DOHH2 (cell line): ENCODE results near the gene SORBS1.

Experiments used
- H3F3A ChIP-seq: fragments of 200-600 bp; sonication (generic), shearing (Covaris generic); 2 replicates; pipeline ENCODE4 v1.6.0; 2016; ENCODE audit warnings: antibody characterized with exemption, mild to moderate bottlenecking; ENCODE audit not compliant: control insufficient read depth, insufficient read depth
- H3K27ac ChIP-seq: fragments of 200-600 bp; sonication (generic); 2 replicates; pipeline ENCODE4 v1.5.1; 2014; ENCODE audit warnings: low read depth, mild to moderate bottlenecking, low read length, moderate library complexity
- H3K27me3 ChIP-seq: fragments of 200-600 bp; sonication (generic); 2 replicates; pipeline ENCODE4 v1.6.1; 2014; ENCODE audit warnings: mild to moderate bottlenecking, low read length, mixed read lengths; ENCODE audit not compliant: control insufficient read depth
- H3K36me3 ChIP-seq: fragments of 200-600 bp; sonication (generic); 2 replicates; pipeline ENCODE4 v1.6.1; 2014; ENCODE audit warnings: mild to moderate bottlenecking, low read length, moderate library complexity, mixed read lengths; ENCODE audit not compliant: control insufficient read depth
- H3K4me1 ChIP-seq: fragments of 200-600 bp; sonication (generic); 2 replicates; pipeline ENCODE4 v1.6.1; 2014; ENCODE audit warnings: mild to moderate bottlenecking, low read length, mixed read lengths; ENCODE audit not compliant: control insufficient read depth
- H3K4me2 ChIP-seq: fragments of 200-600 bp; sonication (generic); 2 replicates; pipeline ENCODE4 v1.6.0; 2014; ENCODE audit warnings: mild to moderate bottlenecking, low read length, moderate library complexity
- H3K4me3 ChIP-seq: fragments of 200-600 bp; sonication (generic); 2 replicates; pipeline ENCODE4 v1.5.1; 2014; ENCODE audit warnings: mild to moderate bottlenecking, low read length, mixed read lengths
- H3K79me2 ChIP-seq: fragments of 200-600 bp; sonication (generic); 2 replicates; pipeline ENCODE4 v1.6.1; 2014; ENCODE audit warnings: mild to moderate bottlenecking, low read length, mixed read lengths; ENCODE audit not compliant: control insufficient read depth
- H3K9me2 ChIP-seq: fragments of 200-600 bp; sonication (generic); replicated peaks from 2 replicates; pipeline ENCODE4 v1.6.1; 2014; ENCODE audit warnings: mild to moderate bottlenecking, low read length, mixed read lengths; ENCODE audit not compliant: control insufficient read depth
- H3K9me3 ChIP-seq: fragments of 200-600 bp; sonication (generic); 2 replicates; pipeline ENCODE4 v1.6.1; 2014; ENCODE audit warnings: antibody characterized with exemption, low read length, mixed read lengths; ENCODE audit not compliant: control insufficient read depth, insufficient read depth
- H4K20me1 ChIP-seq: fragments of 200-600 bp; sonication (generic); 2 replicates; pipeline ENCODE4 v1.6.0; 2014; ENCODE audit warnings: low read depth, mild to moderate bottlenecking, antibody characterized with exemption, low read length, moderate library complexity; ENCODE audit not compliant: control insufficient read depth, insufficient read depth
- CTCF ChIP-seq: fragments of 200-600 bp; sonication (generic); IDR thresholded peaks from one replicate; pipeline ENCODE4 v1.5.1; 2014; ENCODE audit warnings: antibody characterized with exemption, mild to moderate bottlenecking, low read depth, low read length; ENCODE audit not compliant: poor library complexity, severe bottlenecking
- EZH2phosphoT487 ChIP-seq: fragments of 200-600 bp; sonication (generic); IDR thresholded peaks from 2 replicates; pipeline ENCODE4 v1.6.1; 2017; ENCODE audit warnings: borderline replicate concordance, mild to moderate bottlenecking, antibody characterized with exemption, low read length, moderate library complexity, mixed read lengths

SORBS1 gene

DNA sequence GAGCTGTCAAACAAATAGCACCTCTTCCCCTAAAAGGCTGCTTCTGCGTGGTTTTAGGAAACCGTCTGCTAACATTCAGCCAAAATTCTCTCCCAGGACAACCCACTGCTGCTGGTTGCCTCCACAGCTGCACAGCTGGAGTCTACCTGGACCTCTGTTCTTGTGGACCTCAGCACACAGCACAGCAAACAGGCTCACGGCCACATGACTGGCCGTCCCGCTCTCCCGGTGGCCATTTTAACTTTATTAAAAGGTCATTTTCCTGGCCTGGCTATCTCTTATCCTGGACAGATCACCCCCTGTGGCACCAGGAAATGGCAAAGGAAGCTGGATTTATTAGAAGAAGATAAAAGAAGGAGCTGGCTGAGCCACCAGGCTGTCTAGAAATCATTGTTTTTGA lies 27.6 kb downstream of the SORBS1 start:
- Histone ChIP-seq H3K4me2 (no peak overlapping the region), H3K79me2 (no peaks in the 10 kb centered on the region), H3K36me3 (no peaks in the 10 kb centered on the region), H3K4me1 (no peaks in the 10 kb centered on the region), H3F3A (no peaks in the 10 kb centered on the region), H3K9me2 (no peaks in the 10 kb centered on the region), H3K27me3 (peaks cover 7% of the 10 kb centered on the region; the same call in 1 of the 2 replicates), H3K9me3 (no peaks in the 10 kb centered on the region), H4K20me1 (no peaks in the 10 kb centered on the region), H3K27ac (no peak overlapping the region), H3K4me3 (no peak overlapping the region)
- TF ChIP-seq CTCF (no peak), EZH2phosphoT487 (no peak)

- Histone ChIP-seq H4K20me1 (no peaks in the 10 kb centered on the region), H3F3A (no peaks in the 10 kb centered on the region), H3K27ac (no peak overlapping the region), H3K9me3 (no peaks in the 10 kb centered on the region), H3K79me2 (no peaks in the 10 kb centered on the region), H3K4me3 (no peak overlapping the region), H3K36me3 (no peaks in the 10 kb centered on the region), H3K4me2 (no peak overlapping the region), H3K27me3 (peaks cover 7% of the 10 kb centered on the region), H3K9me2 (no peaks in the 10 kb centered on the region), H3K4me1 (no peaks in the 10 kb centered on the region)
- TF ChIP-seq EZH2phosphoT487 (no peak), CTCF (no peak)
Observed at GRCh38 chr10:95532536-95532935, 28.6 kb downstream of the SORBS1 start.

- Histone ChIP-seq H3K9me2 (no peaks in the 10 kb centered on the region), H3K79me2 (no peaks in the 10 kb centered on the region), H3K27me3 (peaks cover 5% of the 10 kb centered on the region), H3F3A (no peaks in the 10 kb centered on the region), H3K4me2 (no peak overlapping the region), H4K20me1 (no peaks in the 10 kb centered on the region), H3K27ac (no peak overlapping the region), H3K4me1 (no peaks in the 10 kb centered on the region), H3K4me3 (no peak overlapping the region), H3K36me3 (no peaks in the 10 kb centered on the region), H3K9me3 (no peaks in the 10 kb centered on the region)
- no peak for TF ChIP-seq EZH2phosphoT487
Observed at GRCh38 chr10:95531994-95532399, 29.2 kb downstream of the SORBS1 start.

GRCh38 chr10:95531058-95531809 lies 29.9 kb downstream of the SORBS1 start:
- Histone ChIP-seq H3K9me3 (no peaks in the 10 kb centered on the region), H3K4me1 (no peaks in the 10 kb centered on the region), H4K20me1 (no peaks in the 10 kb centered on the region), H3F3A (no peaks in the 10 kb centered on the region), H3K9me2 (no peaks in the 10 kb centered on the region), H3K27me3 (peaks cover 3% of the 10 kb centered on the region), H3K4me2 (no peak overlapping the region), H3K36me3 (no peaks in the 10 kb centered on the region), H3K4me3 (no peak overlapping the region), H3K27ac (no peak overlapping the region), H3K79me2 (no peaks in the 10 kb centered on the region)
- no peak for TF ChIP-seq EZH2phosphoT487
- TF ChIP-seq CTCF, result no peak
